ENCODE results near the gene GARIN1A.
"Not testable (repeated sequence)": the region's sequence is repeated elsewhere in the genome, so short reads cannot be mapped to it uniquely, and the experiment has no call there.

- TF ChIP-seq CTCF (conservative IDR thresholded peaks at IDR 0.05; ENCODE audit: low read depth, low read length); USF2 (IDR thresholded peaks at IDR 0.05; ENCODE audit: low read depth, low read length); POLR2A (IDR thresholded peaks at IDR 0.05; ENCODE audit: low read depth, low read length): not testable (repeated sequence)
Observed at GRCh38 chr7:128658428-128658827, 13.7 kb upstream of the GARIN1A start.

All from IMR-90 (cell line).